CD4-positive, alpha-beta T cell (primary cell): ENCODE results near the gene RPAP3. TPM values are rescaled to one million over a fixed set of nuclear protein-coding genes. Genes with fewer than 3 reads are reported as not detected.
"Not testable (repeated sequence)": the region's sequence is repeated elsewhere in the genome, so short reads cannot be mapped to it uniquely, and the experiment has no call there.

ENCODE experiments used
- ATAC-seq: fragments of 200-7000 bp; cut with Tn5 transposase; one replicate; pipeline ENCODE4 v1.10.0; 2022; ENCODE audit warnings: mild to moderate bottlenecking; ENCODE audit not compliant: poor library complexity
- CTCF ChIA-PET: fragments of 350-600 bp; sonication (Branson Sonifier 250); formaldehyde crosslinking; loops from one replicate; lab custom pipeline; 2021; ENCODE audit warnings: antibody characterized with exemption, inconsistent platforms; lab: Charles Lee
- POLR2A ChIA-PET: fragments of 350-600 bp; sonication (Branson Sonifier 250); formaldehyde crosslinking; loops from one replicate; lab custom pipeline; 2021; ENCODE audit warnings: antibody characterized with exemption, inconsistent platforms; lab: Charles Lee
- DNase-seq, 14 experiments: peaks; one replicate each; pipeline ENCODE4 v3.0.0-alpha.2; 2013 to 2020; ENCODE audit warnings: mixed read lengths in 2 of 14
- H3K27ac ChIP-seq, 2 donors: one replicate each; pipeline versions ENCODE4 v1.5.1 to v1.7.0; 2013; ENCODE audit warnings: low read length in 2 of 2, low read depth in 1 of 2, mild to moderate bottlenecking in 1 of 2
- H3K27me3 ChIP-seq, 2 experiments: 1 replicate in 1 of 2; 2 replicates in 1 of 2; pipeline versions ENCODE4 v1.6.1 to v1.7.0; 2013; ENCODE audit warnings: low read length in 2 of 2, control low read depth in 1 of 2, mild to moderate bottlenecking in 1 of 2, moderate library complexity in 1 of 2; ENCODE audit not compliant: insufficient read depth in 2 of 2, control insufficient read depth in 1 of 2
- H3K36me3 ChIP-seq: one replicate; pipeline ENCODE4 v1.6.1; 2013; ENCODE audit warnings: low read length, control low read depth; ENCODE audit not compliant: insufficient read depth
- H3K4me1 ChIP-seq: one replicate; pipeline ENCODE4 v1.6.1; 2013; ENCODE audit warnings: low read length, control low read depth; ENCODE audit not compliant: insufficient read depth
- H3K4me3 ChIP-seq: one replicate; pipeline ENCODE4 v1.5.1; 2013; ENCODE audit warnings: mild to moderate bottlenecking, low read length, moderate library complexity
- H3K9me3 ChIP-seq, 2 experiments: 1 replicate in 1 of 2; 2 replicates in 1 of 2; pipeline versions ENCODE4 v1.6.1 to v1.7.0; 2013; ENCODE audit warnings: low read length in 2 of 2, mild to moderate bottlenecking in 2 of 2, control low read depth in 1 of 2, moderate library complexity in 1 of 2; ENCODE audit not compliant: control insufficient read depth in 1 of 2, insufficient read depth in 1 of 2
- H3K27ac Mint-ChIP-seq: one replicate; pipeline ENCODE4 v1.8.0; 2020; ENCODE audit warnings: mixed read lengths
- H3K27me3 Mint-ChIP-seq: one replicate; pipeline ENCODE4 v1.8.0; 2021; ENCODE audit warnings: mixed read lengths
- H3K36me3 Mint-ChIP-seq: one replicate; pipeline ENCODE4 v1.8.0; 2021; ENCODE audit warnings: low read depth, mixed read lengths
- H3K4me1 Mint-ChIP-seq: one replicate; pipeline ENCODE4 v1.8.0; 2021; ENCODE audit warnings: low read depth, mixed read lengths
- H3K4me3 Mint-ChIP-seq: one replicate; pipeline ENCODE4 v1.8.0; 2020; ENCODE audit warnings: mild to moderate bottlenecking, mixed read lengths
- H3K9me3 Mint-ChIP-seq: one replicate; pipeline ENCODE4 v1.8.0; 2020; ENCODE audit warnings: mixed read lengths
- CTCF ChIP-seq: fragments of 200-600 bp; IDR thresholded peaks from one replicate; pipeline ENCODE4 v1.8.0; 2022; ENCODE audit warnings: antibody characterized with exemption, mild to moderate bottlenecking
- intact Hi-C, 2 experiments: fragments of 100-400 bp; cut with DNase I in 1 of 2; cut with micrococcal nuclease in 1 of 2; formaldehyde crosslinking; loops; one replicate each; pipeline versions ENCODE4 v1.15.1 to v1.9.0; 2023 to 2025; cut with DNase I, micrococcal nuclease
- total RNA-seq, 174 experiments: library from RNA in 2 of 174; stranded (reverse) in 2 of 174; gene quantifications; one replicate each; pipeline ENCODE4 v1.2.3 and lab custom pipeline; 2021 to 2026

The RPAP3 gene
- total RNA-seq, 2 experiments from 2014 or later, result 24.6 to 26.4 TPM

GRCh38 chr12:47679785-47680184 lies 26.0 kb downstream of the RPAP3 start:
- no peak for ATAC-seq
- Mint-ChIP-seq H3K27me3 (no peaks in the 10 kb centered on the region), H3K4me3 (no peak overlapping the region), H3K27ac (no peak overlapping the region), H3K4me1 (peaks cover 33% of the 10 kb centered on the region), H3K9me3 (no peaks in the 10 kb centered on the region), H3K36me3 (peaks cover 86% of the 10 kb centered on the region)
- ChIA-PET POLR2A (no interaction called here), CTCF (interaction anchor here (1.2 kb wide), 1 partner anchor 9 kb away, joined by 3 read pairs; no protein-coding TSS in a partner anchor)
- no peak for TF ChIP-seq CTCF
- DNase-seq, result no peak
- Histone ChIP-seq H3K27me3 (no peaks in the 10 kb centered on the region), H3K9me3 (no peaks in the 10 kb centered on the region), H3K27ac (no peak overlapping the region), H3K36me3 (peaks cover 32% of the 10 kb centered on the region), H3K4me1 (no peaks in the 10 kb centered on the region), H3K4me3 (no peak overlapping the region)
- intact Hi-C loops, result loop anchor here (10.0 kb wide), 3 partner anchors 375 to 1335 kb away; no protein-coding TSS in a partner anchor

- no peaks in the 10 kb centered on the region for H3K9me3 Mint-ChIP-seq
- TF ChIP-seq CTCF, result no peak
- CTCF ChIA-PET, result no interaction called here
- peaks cover 36% of the 10 kb centered on the region for H3K36me3 ChIP-seq
- no peaks in the 10 kb centered on the region for H3K4me1 ChIP-seq
- ATAC-seq (no peak), DNase-seq (no peak)
- intact Hi-C loops, result no loop called here
- no peak overlapping the region for H3K27ac ChIP-seq
- no peaks in the 10 kb centered on the region for H3K27me3 Mint-ChIP-seq
- peaks cover 92% of the 10 kb centered on the region for H3K36me3 Mint-ChIP-seq
- no peak overlapping the region for H3K4me3 Mint-ChIP-seq
- H3K9me3 ChIP-seq, result no peaks in the 10 kb centered on the region
- no peaks in the 10 kb centered on the region for H3K27me3 ChIP-seq
- POLR2A ChIA-PET, result no interaction called here
- H3K27ac Mint-ChIP-seq, result peak overlapping the region; percentile 42
- H3K4me1 Mint-ChIP-seq, result peaks cover 34% of the 10 kb centered on the region
- no peak overlapping the region for H3K4me3 ChIP-seq
These were observed 33.8 kb downstream of the RPAP3 start for GRCh38 chr12:47672068-47672467.

GRCh38 chr12:47667935-47668334 lies 37.9 kb downstream of the RPAP3 start:
- peaks cover 11% of the 10 kb centered on the region for H3K4me1 Mint-ChIP-seq
- H3K27ac ChIP-seq, intact Hi-C loops, H3K4me3 Mint-ChIP-seq, H3K4me3 ChIP-seq, POLR2A ChIA-PET, H3K9me3 Mint-ChIP-seq, H3K4me1 ChIP-seq, H3K27me3 ChIP-seq, DNase-seq, H3K27me3 Mint-ChIP-seq, CTCF ChIA-PET, ATAC-seq, H3K27ac Mint-ChIP-seq, H3K9me3 ChIP-seq: not testable (repeated sequence)
- peaks cover 80% of the 10 kb centered on the region for H3K36me3 Mint-ChIP-seq
- H3K36me3 ChIP-seq, result peaks cover 62% of the 10 kb centered on the region
